NCI-H146 (cell line): ENCODE measurements around the gene LHX3.

Experiments used
- DNase-seq: peaks from one replicate; lab custom pipeline; 2025; lab: John Stamatoyannopoulos, UW

LHX3 gene

DNA sequence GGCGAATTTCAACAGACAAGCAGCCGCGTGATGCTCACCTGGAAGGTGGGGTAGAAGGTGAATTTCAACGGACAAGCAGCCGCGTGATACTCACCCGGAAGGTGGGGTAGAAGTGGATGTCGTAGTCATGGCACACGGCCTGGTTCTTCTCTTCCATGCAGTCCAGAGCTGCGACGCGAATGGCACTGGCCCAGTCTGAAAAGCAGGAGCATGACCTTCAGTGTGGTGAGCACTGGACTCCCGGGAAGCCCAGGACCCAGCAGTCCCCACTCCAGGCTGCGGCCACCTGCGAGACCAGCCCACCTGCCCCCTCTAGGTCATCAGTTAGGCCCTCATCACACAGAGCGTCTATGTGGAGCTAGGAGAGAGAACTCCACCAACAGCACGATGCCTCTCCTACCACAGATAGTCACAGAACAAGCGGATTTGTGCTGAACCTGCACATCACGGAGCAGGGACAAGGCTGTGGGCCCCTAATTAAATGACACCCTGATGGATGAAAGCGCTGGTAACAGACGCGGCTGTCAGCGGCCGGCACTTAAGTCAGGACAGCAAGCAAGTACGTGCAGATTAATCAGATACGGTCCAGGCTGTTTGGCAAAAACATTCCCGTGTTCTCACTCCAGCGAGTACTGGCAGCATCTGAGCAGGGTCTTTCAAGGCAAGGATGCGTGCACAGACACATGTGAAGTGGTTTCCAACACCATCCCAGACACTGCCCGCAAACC is 21.9 kb upstream of the LHX3 start:
- no peak for DNase-seq

DNA sequence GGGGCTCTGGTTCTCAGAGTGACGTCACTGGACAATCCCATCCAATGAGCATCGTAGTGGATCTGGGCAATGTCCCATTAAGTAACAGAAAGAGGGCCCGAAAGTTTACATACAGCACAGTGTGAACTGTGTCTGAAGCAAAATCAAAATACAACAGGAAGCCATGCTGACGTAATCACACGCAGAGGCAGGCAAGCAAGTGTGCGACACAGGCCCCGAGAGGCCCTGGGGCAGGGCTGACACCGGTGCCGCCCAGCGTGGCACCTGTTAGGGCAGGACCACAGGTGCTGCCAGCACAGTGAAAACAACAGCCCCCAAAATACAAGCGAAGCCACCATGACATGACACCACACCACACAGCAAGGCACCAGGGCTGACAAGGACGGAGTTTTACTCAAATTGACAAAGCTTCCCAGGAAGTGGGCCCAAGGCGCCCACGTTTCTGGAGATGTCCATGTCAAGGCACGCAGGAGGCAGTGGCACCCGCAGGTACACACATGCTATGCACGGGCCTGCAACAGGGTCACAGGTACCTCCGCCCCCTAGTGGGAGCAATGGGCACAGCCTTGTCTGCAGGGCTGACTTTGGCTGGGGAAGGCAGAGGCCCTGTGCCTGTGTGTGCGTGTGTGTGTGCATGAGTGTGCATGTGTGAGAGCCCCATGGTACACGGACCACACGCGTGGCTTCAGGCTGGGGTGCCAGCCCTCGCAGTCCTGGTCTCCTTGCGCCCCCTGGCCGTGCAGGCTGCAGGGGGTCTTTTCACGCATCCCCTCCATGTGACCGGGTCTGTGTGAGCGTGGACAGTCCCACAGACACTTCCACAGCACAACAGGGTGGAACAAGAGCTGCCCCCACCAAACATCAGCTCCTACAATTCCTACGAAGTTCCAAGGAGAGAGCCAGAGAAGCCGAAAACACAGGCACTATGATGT is 21.1 kb upstream of the LHX3 start:
- peak; percentile 43 for DNase-seq

DNA sequence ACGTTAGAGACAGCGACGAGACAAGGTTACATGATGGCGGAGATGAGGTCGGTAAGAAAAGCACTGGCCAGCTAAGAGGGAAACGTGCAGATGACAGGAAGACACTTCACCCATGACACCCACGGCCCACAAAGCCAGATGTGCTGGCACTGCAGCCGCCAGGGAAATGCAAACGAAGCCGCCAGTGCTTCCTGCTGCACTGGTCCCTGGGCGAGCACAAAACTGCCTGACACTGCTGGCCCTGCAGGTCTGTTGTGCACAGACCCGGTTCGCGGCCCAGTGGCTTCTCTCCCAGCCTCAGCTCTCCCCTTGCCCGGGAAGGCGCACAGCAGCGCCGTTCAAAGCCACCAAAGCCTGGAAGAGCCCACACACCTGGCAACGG is 20.4 kb upstream of the LHX3 start:
- no peak for DNase-seq

DNA sequence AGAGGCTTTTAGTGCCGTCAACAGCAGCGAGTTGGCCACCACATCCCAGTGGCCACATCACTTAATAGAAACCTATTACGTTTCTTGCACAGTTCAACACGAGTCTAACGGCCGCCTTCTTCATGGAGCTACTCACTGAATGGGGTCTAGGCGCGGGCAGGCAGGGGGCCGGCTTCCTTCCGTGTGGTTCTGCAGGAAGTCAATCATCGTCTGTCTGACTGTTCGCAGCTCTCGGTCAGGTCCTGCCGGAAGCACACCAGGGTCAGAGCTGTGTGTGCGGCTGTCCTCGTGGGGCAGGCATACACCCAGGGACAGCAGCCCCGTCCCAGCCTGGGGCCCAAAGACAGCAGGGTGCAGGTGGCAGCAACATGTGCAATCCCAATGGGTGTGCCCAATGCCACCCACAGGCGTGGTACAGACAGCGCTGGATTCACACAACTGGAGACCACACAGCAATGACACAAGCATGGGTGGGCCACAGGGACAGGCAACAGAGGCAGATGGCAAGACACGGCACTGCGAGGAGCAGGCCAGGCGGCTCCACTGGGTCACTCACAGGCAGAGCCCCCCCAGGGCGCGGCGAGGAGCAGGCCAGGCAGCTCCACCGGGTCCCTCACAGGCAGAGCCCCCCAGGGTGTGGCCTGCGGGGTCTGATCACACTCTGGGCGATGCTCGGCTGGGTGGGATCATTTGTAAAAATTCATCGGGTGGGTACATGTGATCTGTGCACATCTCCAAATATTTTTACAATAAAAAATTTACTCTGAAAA is 19.1 kb upstream of the LHX3 start:
- DNase-seq, result no peak

DNA sequence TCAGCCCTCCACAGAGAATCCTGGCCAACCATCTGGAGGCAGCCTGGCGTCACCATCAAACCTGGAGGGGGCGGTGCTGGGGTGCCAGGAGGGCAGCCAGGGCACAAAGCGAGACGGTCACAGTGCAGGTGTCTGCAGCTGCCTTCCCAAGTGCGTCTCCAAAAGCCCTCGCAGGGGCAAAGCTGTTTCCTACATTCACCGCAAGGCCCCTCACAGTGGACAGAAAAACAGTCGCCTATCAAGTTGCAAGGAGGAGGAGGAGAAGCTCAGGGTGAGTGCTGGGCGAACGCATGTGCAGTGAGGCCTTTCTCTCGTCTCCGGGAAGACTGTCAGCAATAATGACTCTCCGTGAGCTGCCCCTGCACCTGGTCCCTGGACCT is 18.0 kb upstream of the LHX3 start:
- DNase-seq, result no peak

DNA sequence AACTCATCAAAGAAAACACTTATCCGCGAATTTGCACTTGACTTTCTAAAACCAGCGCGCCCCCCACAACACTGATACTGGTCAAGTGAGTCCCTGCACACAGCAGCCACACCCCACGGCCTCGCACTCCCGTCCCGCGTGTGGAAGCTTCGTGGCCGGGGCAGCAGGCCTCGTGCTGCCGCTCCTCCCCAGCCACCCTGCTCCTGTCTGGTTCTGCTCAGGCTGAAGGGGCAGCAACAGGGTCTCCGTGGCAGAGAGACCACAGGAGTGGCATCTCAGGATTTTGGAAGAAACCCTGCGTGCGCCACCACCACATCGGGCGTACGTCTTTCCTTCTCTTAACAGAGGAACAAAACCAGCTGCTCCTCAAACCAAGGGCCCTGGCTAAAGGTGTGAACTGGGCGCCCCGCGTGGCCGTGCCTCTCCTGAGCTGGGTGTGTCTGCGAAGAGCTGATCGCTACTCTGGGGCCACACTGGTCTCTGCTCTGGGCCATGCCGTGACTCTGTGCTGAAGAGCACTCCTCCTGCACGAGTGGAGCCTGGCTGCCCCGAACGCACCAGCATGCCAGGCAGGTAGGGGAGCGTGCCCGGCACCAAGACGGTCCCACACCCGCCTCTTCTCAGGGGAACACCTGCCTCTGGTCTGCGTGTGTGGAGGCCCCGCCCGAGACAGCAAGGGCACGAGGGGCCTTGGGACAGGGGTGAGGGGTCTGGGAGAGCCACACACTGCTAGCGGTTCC is 17.4 kb upstream of the LHX3 start:
- no peak for DNase-seq

DNA sequence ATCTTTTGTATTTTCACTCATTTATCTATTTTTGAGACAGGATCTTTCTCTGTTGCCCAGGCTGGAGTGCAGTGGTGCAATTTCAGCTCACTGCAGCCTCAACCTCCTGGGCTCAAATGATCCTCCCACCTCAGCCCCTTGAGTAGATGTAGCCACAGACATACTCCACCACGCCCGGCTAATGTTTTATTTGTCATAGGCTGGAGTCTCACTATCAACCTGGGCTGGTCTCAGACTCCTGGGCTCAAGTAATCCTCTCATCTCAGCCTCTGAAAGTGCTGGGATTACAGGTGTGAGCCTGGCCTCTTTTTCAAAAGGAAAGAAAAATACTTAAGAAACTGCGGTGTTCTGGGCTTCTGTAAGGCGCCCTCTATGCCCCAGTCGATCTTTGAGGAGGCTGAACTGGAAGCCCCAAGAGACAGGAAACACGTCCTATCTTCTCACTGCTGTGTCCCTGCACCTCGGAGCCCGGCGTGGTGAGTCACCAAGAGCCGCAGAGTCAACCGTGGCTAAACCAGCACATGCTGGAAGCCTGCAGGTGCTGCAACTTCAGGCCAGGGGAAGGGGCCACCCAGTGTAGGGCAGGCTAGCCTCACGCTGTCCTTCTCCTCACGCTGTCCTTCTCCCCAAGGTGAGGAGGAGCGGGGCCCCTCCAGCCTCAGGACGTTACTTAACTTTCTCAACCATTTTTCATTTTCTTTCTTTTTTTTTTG is 15.2 kb upstream of the LHX3 start:
- DNase-seq, result no peak

DNA sequence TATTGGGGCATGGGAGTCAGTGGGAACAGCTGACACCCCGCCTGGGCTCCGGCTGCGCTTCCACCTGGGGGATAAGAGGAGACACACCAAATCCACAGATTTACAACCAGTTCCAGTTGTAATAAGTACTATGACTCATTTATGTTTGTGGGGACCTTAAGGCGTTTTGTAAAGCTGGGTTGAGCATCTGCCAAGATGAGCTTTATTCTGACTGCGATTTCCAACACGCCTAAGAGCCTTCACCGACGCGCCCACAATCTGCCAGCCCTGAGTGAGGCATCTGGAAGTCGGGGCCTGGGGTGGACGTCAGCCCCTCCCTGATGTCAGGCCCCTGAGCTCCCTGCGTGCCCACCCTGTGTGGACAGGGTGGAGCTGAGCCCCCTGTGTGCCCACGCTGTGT is 14.3 kb upstream of the LHX3 start:
- no peak for DNase-seq

DNA sequence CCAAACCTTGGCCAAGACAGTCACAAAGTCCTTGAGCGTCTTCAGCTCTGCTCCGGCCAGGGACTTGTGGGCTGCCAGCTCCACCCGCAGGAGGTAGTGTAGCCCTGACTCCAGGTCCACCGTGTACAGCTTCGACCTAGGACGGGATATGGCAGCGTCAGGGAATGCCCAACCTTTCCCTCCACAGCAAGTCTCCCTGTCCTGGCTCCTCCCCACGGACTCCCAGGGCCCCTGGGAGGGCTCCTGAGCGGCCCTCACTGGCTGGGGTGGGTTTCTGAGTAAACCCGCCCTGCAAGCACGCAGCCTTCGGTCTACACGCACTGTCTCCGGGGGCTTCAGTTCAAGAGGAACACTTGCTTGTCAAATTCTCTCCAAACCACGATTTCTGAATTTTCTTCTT is 13.7 kb upstream of the LHX3 start:
- DNase-seq, result no peak

DNA sequence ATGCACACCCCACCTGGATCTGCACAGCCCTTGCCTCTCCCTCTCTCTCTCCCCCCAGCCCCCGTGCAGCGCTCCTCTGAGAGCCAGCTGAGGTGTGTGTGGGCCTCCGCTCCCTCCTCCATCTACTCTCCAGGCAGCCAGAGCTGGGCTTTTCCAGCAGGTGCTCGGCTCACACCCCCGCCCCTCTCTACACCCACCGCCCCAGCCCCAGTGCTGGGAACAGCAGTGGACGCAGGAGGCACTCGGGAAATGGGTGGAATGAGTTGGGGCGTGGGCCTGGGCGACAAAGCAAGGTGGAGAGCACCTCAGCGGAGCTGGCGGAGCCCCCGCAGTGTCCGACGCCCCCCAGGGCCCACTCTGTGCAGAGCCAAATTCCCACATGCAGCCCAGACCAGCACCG is 13.3 kb upstream of the LHX3 start:
- no peak for DNase-seq

DNA sequence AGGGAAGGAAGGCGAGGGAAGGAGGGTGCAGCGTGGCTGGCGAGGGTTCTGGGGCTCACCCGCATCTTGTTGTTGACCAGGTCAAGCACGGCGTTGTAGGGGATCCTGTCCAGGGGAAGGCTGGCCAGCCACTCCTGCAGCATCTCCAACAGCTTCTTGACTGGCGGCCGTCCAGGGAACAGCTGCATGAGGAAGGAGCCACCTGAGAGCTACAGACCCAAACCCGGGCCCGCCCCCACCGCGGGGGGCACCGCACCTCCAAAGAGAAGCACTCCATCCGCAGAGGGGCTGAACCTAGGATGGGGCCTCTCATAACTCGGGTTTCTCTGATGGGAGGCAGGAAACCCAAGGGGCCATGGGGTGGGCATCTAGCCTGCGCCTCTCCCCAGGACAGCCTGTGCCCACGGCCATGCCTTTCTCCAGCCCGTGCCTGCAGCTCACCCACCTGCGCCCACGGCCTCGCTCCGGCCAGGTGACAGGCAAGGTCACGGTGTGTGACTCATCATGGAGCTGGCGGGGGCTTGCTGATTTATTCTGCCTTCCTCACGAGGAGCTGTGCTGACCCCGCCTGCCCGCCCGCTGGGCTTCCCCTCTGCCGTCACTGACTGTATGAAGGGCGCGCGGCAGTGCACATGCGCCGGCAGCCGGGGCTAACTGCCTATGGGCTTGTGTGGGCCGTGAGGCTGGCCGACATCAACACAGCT is 11.8 kb upstream of the LHX3 start:
- DNase-seq, result no peak

DNA sequence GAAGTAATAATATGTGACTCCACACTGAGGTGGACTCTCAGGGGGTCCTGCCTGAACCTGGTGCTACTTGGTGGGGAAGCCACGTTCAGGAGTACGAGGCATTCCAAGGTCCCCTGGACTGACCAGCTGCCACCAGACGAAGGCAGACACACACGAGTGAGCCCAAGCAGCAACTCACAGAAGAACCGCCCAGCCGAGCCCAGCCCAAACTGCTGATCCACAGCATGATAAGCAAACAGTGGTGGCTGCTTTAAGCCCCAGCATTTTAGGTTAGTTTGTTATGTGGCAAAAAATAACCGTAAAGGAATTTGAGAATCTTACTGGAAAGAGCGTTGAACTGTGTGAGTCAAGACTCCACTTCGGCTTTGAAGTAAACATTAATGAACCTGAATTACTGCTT is 8.8 kb upstream of the LHX3 start:
- DNase-seq, result no peak

DNA sequence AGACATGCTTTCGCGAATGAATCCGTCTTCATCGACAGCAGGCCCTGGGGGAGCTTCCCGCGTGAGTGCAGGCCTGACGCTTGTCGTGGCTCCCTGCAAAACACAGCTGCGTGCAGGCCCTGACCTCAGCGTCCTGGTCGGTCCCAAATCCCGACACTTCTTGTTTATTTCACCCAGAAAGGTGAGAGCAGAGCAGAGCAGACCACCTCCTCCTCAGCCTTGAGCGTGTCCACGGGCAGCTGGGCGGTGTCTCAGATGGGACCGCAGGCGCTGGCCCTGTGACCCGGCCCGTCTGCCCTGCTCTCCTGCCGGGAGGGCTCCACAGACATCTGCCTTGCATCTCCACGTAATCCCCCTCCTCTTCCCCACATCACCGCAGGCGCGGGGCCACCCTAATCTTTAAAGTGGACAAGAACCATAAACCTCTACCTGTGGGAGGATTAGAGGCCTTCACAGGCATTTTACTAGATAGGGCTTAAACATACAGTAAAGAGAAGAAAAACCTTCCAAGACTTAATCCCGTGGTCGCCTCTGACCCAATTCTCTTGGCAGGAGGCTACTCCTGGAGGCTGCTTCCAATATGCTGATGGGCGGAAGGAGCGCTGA is 7.5 kb upstream of the LHX3 start:
- DNase-seq, result no peak

DNA sequence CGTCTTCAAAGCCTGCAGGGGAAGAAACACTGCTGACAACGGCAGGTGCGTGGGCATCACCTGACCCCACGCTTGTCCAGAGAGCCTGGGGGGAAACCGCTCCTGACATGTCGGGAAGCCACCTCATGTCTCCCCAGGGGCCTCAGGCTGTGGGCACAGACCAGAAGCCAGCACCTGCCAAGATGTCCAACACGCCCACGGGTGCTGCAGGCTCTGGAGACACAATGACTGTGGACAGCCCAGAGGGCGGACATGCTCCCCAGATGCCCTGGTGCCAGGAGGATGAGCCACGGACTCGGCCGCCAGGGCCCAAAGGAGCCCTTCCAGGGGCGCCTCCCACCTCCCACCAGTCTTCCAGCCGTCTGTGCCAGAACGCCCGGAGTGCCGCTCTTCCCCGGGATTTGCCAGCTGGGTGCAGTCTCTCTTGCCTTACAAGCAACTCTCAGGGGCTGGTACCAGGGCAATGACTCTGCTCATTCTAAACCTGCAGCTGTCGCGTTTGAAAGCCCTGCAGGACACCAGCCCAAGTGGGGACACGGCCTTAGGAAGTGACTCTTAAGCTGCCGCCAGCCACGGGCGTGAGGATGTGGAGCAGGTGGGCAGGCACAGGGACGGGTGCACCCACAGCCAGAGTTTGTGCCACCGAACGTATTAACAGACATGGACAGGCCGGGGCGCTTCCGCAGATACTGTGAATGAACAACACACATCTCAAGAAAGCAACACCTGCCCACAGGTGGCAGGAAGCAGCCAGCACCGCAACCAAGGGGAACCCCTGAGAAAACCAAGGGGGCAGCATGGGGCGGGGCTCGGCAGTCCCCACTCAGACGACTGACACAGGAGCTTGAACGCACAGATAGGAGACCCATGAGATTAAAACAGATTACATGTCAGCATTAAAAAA is 6.8 kb upstream of the LHX3 start:
- DNase-seq, result no peak

DNA sequence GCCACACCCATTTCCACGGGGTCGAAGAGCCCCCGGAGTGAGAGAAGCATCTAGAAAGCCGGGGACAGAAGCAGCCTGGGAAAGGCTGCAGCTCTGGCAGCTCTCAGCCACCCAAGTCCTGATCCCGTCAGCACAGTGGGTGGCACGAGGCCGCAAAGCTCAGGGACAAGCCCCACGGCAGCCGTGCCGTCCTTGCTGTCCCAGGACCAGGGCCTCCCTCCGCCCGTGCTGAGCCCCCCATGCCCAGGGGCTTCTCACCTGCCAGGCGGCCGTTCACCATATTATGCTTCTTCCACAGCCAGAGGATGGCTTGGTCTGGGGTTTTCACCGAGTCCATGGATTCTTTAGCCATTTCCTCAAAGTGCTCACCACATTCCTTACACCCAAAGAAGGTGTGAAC is 6.1 kb upstream of the LHX3 start:
- no peak for DNase-seq

DNA sequence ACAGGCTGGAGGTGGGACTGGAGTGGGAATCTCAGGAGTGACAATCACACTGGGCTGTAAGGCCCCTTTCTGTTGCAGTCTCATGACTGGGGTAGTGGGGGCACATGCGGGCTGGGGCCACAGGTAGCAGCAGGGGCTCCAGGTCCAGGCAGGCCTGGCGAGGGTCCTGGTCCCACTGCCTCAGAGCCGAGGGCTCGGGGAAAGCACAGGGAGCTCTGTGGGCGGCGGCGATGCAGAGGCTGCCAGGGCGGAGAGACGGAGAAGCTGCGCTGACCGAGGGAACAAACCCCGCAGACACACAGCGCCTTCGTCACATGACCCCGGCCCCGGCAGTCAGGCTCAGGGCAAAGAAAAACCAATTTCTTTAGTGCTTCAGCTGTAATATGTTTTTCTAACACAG is 5.3 kb upstream of the LHX3 start:
- no peak for DNase-seq

DNA sequence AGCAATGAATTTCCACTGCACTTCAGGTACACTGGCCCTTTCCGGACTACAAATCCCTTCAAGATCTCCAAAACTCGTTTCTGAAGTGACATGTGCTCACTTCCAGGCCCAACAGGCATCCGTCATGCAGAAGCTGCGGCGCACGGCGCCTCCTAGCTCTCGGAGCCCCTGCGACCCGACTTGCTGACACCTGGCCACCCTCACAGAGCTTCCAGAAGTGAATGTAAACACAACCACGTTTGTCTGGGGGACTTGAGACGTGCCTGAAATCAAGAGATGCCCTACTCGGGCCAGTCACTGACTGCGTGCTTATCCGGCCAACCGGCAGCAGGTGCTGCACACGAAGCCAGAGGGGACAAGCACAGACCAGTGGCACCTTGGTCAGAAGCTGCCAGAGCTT is 4.9 kb upstream of the LHX3 start:
- DNase-seq, result no peak

DNA sequence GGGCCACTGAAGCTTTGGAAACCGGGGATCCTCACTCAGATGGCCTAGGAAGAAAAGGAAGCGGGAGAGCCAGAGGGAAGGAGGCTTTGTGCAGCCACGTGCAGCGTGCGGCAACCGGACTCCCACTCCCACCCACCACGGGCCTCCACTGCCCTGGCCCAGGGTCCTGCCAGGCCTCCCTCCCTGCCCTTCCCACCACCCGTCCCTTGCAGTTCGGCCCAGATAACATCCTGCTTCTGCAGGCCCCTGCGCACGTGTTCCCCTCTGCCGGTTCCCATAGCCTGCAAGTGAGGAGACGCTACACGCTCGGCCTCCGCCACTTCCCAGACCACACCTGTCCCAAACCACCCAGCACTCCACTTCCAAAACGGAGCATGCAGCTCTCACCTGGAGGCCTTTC is 4.3 kb upstream of the LHX3 start:
- no peak for DNase-seq

DNA sequence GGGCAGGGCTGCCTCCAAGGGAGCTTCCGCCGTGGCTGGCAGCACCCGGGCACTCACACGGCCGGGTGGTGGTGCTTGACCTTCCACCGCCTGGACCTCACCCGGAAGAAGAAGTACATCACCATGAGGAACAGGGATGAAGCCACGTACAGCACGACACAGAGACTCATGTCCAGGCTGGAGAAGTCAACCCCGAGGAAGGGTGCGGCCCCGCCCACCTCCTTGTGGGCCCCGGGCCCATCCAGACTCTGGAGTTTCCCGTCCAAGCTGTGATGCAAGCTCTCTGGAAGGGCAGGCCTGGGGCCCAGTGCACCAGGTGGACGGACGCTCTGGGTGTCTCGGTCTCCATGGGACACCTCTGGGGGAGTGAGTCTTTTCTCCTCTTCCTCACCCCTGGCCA is 3.7 kb upstream of the LHX3 start:
- no peak for DNase-seq
